AG10803 (cell line): ENCODE measurements around the gene RGS2.

Source experiments
- DNase-seq: peaks from one replicate; pipeline ENCODE4 v3.0.0; 2010; ENCODE audit warnings: low read depth
- H3K4me3 ChIP-seq: 2 replicates; pipeline ENCODE4 v1.5.1; 2011; ENCODE audit warnings: mild to moderate bottlenecking, low read length, control low read depth
- TF ChIP-seq, protein P1 (sequence below): conservative IDR thresholded peaks from 2 replicates; pipeline ENCODE4 v1.5.1; 2011; ENCODE audit warnings: mild to moderate bottlenecking, low read length, control low read depth, inconsistent platforms

The RGS2 gene

DNA sequence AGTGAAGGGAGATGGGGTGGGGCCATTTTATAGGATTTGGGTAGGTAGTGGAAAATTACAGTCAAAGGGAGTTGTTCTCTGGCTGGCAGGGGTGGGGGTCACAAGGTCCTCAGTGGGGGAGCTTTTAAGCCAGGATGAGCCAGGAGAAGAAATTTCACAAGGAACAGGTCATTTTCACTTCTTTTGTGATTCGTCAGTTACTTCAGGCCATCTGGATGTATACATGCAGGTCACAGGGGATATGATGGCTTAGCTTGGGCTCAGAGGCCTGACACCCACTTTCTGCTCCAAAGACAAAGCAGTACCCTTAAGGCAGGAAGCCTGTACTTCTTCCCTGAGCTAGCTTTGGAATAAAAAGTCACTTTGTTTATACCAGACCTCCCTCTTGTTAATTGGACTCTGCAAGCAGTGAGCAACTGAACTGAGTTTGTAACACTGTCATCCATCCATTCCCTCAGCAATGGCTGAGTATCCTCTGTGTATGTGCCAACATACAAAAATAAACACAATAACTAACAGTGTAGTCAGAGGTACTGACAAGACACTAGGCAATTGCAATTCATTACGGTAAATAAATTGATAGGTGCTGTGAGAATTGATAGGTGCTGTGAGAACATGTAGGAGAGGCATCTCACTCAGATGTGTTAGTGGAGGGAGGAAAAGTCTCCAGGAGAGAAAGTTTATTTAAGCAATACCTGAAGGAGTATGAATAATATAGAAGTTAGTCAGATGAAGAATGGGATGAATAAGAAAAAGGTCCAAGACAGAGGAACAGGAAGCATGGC, 14.7 kb upstream of the RGS2 start:
- DNase-seq = no peak
- no peak overlapping the region for H3K4me3 ChIP-seq
- TF ChIP-seq, protein P1, sequence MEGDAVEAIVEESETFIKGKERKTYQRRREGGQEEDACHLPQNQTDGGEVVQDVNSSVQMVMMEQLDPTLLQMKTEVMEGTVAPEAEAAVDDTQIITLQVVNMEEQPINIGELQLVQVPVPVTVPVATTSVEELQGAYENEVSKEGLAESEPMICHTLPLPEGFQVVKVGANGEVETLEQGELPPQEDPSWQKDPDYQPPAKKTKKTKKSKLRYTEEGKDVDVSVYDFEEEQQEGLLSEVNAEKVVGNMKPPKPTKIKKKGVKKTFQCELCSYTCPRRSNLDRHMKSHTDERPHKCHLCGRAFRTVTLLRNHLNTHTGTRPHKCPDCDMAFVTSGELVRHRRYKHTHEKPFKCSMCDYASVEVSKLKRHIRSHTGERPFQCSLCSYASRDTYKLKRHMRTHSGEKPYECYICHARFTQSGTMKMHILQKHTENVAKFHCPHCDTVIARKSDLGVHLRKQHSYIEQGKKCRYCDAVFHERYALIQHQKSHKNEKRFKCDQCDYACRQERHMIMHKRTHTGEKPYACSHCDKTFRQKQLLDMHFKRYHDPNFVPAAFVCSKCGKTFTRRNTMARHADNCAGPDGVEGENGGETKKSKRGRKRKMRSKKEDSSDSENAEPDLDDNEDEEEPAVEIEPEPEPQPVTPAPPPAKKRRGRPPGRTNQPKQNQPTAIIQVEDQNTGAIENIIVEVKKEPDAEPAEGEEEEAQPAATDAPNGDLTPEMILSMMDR = no peak

DNA sequence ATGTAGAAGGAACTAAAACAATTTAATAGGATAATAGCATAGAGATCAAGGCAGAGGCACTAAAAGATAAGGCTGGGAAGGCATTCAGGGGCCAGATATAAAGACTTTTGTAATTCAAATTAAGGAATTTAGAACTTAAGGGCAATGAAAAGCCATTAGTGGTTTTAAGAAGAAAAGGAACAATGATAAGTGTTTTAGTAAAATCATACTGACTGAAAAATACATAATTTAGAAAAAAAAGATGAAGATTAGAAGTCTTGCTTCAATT, 14.1 kb upstream of the RGS2 start:
- TF ChIP-seq, protein P1 = no peak
- no peak overlapping the region for H3K4me3 ChIP-seq
- DNase-seq = no peak

DNA sequence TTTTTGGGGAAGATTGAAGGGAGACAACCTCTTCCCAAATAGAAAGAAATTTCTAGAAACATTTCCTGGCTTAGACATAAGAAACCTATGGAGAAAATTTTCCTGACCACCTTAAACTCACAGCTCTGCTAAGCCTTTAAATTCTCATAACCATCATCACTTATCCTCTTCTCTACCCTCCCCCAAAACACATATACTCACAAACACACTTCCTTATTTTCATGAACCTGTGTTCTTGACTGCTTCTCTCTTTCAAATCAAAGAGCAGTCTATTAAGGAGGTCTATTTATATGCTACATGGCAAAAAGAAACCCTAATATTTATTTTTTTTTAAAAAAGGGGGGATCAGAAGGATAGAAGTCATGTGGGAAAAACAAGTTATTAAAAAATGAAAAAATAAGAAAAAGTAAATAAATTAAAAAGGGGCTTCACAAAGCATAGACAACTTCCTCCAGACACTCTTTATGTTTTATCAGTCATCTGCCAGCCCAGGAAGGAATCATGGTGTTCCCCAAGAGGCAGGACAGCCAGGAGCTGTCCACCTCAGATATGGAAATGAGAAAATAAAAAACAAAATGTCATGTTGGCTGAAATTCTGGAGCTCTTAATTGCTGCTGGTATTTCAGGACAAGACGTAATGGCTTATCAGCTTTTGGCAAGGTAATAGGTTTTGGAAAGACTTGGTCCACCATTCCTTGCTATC, 12.8 kb upstream of the RGS2 start:
- no peak for DNase-seq
- no peak overlapping the region for H3K4me3 ChIP-seq
- TF ChIP-seq, protein P1 = no peak

DNA sequence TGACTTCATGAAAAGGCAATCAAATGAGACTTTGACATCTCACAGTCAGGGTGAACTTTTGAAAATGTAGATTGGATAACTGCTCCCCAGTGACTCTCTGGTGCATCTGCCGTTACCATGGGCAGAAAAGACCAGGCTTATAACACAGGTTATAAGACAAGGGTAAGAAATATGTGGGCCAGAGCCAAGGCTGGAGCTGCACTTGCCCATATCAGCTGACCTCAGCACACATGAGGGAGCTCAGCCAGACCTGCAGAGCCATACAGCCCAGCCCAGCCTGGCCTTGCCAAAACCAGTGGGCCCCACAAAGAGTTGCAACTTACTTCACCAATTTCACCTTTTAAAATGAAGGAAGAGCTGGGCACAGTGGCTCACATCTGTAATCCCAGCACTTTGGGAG, 11.7 kb upstream of the RGS2 start:
- H3K4me3 ChIP-seq = no peak overlapping the region
- TF ChIP-seq, protein P1 = no peak
- DNase-seq = no peak

DNA sequence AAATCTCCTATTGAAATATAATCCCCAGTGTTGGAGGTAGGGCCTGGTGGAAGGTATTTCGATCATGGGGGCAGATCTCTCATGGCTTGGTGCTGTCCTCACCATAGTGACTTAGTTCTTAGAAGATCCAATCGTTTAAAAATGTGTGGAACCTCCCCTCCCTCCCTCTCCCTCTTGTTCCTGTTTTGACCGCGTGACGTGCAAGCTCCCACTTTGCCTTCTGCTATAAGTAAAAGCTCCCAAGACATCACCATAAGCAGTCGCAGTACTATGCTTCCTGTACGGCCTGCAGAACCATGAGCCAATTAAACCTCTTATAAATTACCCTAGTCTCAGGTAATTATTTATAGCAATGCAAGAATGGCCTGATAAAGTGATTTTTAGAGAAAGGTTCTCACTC, 10.9 kb upstream of the RGS2 start:
- TF ChIP-seq, protein P1 = no peak
- DNase-seq = no peak
- no peak overlapping the region for H3K4me3 ChIP-seq

DNA sequence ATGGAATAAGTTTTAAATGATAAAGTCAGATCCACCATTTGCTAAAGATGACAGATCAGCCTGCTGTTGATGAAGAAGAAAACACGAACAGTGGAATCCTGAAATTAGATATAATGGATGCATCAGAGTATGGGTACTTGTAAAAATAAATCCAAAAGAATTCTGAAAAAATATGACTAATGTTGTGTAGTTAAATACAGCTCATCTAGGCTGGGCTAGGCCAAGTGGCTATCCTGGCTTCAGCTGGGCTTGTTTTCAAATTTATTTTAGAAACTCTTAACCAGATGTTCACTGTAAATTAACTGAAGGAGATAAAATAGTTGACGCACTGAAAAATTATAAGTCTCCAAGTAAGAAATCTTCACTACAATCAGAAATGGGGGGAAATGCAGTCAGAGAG, 7.4 kb upstream of the RGS2 start:
- no peak for DNase-seq
- TF ChIP-seq, protein P1 = no peak
- no peak overlapping the region for H3K4me3 ChIP-seq

DNA sequence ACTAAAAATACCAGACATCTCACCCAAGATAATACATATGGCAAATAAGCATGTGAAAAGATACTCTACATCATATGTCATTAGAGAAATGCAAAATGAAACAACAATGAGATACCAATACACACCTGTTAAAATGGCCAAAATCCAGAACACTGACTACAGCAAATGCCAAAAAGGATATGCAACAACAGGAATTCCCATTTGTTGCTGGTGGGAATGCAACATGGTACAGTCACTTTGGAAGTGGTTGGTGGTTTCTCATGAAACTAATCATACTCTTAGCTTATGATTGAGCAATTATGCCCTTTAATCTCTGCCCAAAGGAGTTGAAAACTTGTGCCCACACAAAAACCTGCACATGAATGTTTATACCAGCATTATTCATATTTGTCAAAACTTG, 6.4 kb upstream of the RGS2 start:
- H3K4me3 ChIP-seq = no peak overlapping the region
- no peak for DNase-seq
- TF ChIP-seq, protein P1 = no peak
